Measurements from ENCODE around the gene HNMT.

The HNMT gene

DNA sequence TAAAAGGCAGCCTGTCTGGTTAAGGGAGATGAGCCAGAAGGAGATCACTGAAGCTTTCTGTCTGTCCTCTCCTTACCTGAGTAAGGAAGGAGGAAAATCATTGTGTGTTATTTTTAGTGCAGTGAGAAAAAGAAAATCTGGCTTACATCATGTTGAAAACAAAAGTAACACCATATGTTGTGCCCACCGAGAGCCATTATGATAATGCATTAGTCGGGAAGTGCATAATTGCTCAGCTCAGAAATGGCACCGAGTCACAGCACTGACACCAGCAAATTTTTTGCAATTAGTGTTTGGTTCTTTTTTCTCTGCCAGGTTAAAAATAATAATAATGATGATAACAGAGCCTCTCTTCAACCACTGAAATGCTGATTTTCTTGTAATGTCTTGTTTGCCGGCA lies 46.6 kb downstream of the HNMT start:
- DNase-seq, result no peak

DNA sequence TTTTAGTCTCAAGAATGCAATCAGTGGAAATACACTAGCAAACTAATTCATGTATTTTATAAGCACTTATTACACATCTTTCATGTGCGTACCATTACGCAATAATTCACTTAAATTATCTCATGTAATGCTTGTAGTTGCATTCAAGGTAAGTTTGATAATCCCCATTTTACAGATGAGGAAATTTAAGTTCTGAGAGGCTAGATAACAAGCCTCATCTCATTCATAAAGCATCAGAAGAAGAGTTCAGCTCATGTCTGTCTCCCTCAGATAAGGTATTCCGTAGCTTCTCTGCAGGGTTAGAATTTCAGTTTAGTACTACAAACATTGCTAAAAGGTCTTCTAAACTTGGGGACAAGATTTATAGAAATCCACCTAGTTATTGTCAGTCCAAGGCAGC lies 47.8 kb downstream of the HNMT start:
- no peak for DNase-seq

DNA sequence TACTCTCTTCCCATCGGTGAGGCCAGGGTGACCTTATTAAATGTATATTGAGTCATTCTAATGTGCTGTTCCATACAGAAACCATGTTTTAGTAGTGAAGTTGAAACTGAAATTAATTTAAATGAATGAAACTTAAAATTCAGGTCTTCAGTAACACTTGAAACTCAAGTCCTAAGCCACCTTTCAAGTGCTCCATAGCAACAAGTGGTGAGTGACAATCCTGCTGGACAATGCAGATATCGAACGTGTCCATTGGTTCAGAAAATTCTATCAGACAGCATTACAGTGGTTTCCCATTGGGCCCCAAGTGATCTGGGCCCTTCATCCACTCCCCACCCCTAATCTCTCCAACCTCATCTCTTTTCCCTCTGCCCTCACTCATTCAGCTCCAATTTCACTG lies 48.7 kb downstream of the HNMT start:
- DNase-seq, result no peak

DNA sequence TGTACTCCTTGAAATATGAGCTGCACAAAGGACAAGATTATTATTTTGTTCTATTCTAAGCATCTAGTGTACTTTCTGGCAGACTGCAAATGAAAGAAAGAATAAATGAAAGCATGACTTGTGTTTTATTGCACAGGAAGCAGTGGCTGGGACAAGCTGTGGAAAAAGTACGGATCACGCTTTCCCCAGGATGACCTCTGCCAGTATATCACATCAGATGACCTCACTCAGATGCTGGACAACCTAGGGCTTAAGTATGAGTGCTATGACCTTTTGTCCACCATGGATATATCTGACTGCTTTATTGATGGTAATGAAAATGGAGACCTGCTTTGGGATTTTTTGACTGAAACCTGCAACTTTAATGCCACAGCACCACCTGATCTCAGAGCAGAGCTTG lies 49.4 kb downstream of the HNMT start:
- DNase-seq, result no peak

DNA sequence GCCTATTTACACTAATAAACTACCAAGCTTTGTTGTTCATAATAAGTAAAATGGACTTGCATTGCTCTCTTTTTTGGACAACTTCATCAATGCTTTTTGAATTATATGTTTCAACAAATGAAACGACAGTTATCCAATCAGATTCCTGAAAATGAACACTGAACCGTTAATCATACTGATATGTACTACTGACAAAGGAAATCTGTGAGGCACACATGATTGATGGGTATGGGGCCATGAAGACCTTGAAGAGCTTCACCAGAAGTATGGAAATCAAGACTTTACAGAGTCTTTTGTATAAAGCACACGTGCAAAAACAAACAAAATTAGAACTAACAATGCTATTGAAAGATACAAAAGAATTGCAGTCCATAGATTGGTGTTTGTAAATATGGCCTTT lies 51.2 kb downstream of the HNMT start:
- DNase-seq, result no peak

DNA sequence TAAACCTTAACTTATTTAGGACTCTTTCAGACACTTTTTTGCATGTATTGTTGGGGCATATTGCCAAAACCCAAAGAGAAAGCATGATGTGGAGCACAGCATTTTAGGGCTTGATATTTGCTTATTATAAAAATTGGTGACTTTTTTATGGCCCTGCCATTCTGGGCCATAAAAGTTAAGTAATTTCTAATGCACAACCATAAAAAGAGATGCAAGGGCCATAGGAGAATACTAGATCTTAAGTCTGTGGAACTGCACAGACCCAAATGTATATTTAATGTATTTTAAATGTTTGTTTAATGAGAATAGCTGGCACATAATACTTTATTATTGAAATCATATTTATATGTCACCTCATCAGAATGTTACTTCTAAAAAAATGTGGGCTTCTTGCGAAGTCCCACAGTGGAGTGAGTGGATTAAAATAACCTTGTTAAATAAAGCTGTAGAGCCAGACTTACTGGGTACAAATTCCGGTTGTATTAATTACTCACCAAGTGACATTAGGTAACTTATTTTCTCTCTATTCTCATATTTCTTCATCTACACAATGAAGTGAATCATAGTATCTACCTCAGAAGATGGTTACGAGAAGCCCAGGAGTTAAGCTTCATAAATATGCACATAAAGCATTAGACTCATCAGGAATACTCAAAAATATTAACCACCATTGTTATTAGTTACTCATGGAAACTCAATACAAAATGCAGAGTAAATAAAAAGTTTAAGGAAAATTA lies 52.2 kb downstream of the HNMT start:
- no peak for DNase-seq

DNA sequence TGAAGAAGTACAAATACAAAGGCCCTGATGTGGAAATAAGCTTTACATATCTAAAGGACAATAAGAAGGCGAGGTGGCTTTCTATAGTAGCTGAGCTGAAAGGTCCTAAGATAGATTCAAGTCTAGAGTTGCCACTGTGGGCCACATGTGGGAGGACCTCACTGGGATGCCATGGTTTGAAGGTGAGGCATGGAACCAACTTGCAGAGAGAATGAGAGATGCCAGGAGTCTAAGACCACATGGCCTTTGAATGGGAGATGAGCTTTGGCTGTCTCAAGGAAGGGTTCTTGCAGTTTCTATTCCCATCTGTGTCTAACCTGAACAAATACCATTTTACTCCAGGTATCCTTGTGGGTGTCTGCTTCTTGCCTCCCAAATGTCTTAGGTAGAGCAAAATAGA lies 53.6 kb downstream of the HNMT start:
- no peak for DNase-seq

DNA sequence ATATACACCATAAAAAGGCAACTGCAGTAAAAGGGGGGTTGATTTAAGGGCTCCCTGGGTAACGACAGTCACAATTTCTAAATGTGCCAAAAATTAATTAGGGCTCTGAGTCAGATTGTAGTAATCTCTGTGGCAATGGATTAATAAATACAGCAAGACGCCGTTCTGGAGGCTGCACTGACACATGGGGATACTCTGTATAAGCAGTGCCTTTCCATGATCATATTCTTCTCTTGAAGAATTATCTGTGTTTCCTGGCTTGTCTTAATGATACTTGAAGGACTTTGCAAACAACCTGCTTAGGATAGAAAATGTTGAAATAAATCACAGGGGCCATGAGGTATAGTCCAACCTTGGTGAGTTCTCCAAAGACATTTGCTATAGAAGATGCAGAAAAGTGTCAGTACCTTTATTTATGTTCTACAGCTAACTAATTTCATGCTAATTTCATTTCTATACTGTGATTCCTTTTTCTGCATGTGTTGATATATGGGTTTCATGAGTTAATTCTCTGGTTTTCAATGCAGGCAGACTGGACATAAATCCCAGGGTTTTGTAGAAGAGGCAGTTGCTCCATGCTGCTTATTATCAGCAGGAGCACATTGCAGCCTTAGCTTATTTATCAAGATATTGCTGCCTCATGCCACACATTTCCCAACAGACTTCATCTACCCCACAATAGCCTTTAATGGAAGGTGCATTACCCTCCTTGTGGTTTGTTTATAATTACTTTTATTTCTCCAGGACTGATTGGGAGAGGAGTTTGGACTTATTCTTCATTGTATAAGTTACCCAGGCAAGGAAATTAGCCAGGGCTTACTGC lies 54.8 kb downstream of the HNMT start:
- DNase-seq, result no peak

DNA sequence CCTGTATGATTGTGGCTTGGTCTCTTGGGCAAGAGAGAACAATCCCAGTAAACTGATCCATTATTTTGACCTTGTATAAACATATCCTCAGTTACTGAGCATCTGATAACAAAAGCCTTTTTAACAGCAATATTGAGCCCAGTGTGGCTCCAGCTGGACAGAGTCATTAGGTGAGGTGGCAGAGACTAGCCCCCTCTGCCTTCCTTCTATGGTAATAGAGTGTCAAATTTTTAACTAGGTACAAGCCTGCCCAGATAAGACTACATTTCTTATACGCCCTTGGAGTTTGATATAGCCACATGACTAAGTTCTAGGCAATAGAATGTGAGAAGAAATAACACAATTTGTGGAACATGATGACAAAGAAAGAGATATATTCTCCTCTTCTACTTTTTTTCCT lies 56.2 kb downstream of the HNMT start:
- DNase-seq, result no peak

DNA sequence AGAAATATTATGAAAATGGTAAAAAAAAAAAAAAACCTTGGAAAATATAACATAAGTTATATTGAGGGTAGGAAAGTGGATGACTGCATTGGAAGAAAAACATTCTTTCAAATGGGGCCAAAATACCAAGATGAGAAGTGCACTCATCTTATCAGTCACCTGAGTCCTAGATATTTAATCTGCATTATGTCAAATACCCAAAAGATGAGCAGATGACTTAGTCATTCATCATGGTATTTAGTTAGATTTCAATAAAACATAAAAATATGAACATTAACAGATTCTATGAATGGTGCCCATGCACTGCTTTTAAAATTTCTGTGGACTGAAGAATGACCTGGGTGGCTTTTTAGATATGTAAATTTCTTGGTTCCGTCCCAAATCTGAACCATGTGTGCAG lies 56.9 kb downstream of the HNMT start:
- no peak for DNase-seq

DNA sequence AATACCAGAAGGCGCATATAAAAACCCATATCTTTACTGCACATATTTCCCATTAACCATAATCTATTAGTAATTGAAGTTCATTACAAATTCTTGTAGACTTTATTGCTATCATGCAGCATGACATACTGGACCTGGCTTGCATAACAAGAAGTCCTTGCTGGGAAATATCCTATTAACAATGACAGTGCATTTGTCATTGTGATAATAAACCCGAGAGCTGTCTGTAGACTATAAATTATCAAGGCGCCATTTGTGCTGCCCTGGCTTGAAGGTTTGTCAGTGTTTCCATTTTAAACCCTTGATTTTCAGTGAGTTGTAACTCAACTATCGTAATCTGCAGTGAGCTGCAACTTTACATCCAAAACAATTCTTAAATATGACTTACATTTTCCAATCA lies 59.0 kb downstream of the HNMT start:
- no peak for DNase-seq

DNA sequence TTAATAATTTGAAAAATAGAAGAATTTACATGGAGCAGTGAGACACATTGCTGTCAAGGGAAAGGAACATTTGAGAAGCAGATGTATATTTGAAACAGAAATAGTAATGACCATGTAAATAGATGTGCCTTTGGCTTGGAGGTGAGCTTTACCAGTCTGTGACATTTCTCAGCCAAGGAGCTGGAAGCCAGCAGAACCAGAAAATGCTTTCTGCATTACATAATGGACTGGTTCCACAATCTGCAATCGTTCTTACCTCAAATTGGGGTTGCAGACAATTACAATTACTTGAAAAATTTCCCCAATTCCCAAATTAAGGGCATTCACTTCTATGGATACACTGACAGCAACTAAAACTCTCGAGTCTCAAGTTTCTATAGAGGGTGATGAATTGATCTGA lies 59.7 kb downstream of the HNMT start:
- no peak for DNase-seq

DNA sequence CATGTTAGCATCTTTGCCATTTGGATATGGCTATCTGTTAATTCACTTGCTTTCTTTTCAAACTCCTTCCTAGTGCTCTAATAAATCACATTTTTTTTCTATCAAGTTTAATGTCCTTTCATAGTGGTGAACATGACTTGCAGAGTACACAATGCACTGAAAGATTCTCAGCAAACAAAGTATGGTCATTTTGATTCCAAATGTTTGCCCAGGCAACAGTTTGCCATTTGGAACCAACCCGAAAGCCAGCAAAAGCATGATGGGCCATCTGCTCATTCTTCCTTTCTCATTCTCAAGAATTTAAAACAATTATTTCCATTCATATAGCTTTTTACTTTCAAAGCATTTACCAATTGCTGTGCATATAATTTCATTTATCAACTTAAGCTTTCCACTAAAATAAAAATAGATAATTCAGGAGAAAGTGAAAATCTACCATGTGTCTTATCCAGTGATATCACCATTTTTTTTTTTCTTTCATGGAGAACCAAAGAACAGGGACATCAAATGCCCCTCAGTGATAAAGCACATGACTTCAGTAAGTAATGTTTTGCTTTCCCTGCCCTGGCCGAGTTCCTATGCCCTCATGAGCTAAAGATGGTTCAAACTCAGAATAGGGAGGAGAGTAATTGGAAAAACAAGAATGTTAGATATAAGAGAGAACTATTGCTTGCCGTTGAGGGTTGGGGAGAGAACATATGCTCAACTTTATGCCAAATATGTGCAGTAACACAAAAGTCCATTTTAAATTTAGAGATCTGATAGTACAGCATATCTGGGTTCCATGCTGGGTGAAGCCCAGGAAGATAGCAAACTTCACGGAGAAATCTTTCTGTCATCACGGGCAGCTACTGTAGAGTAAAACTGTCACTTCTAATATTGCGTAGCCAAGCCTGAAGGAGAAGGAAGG lies 62.1 kb downstream of the HNMT start:
- DNase-seq, result peak in 2 of 58 donors; percentile 7 to 27

DNA sequence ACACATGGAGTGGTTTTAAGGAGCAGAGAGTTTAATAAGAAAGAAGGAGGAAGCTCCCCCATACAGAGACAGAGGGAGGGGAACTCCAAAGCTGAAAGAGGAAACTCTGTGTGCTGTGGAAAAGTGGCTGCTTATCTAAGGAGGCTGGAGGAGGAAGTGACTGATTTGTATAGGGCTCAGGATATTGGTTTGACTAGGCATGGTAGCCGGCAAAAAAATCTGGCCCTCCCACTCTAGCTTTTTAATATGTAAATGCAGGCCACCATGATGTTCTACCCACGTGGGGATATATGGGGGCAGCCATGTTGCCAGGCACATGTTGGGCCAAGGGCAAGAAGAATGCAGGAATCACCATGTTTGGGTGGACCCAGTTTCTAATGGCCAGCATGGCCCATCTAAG lies 64.3 kb downstream of the HNMT start:
- peak in 3 of 58 donors; percentile 1 to 5 (median 4) for DNase-seq

DNA sequence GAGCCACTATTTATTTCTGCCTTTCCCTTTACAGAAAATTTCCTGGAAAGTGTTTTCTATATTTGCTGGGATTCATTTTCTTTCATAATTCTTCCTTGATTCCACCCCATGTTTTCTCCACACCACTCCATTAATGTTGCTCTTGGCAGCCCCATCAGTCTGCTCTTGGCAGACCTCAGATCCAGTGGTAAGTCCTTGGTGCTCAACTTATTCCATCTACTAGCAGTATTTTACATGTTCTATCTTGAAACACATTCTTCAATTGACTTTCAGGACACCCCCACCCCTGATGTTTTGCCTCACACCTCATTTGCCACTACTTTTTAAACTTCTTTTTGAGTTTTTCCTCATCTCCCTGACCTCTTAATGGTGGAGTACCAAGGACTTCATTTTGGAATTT lies 65.0 kb downstream of the HNMT start:
- DNase-seq, result no peak

DNA sequence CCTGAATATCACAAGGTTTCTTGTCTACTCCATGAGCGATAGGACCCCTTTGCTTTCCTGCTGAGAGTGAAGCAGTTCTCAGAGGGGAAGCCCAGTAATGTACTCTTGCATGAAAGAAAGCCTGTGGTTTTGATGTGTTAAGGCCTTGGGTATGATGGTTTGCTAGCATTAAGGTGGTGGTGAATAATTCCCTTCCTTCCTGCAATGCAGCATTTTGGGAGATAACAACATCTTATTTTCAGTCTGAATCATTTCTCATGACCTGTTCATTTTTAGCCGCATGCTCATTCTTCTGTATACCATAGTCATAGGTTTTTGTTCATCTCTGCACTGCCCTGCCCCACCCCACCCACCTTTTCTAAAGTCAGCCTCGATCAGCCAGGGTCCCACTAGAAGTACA lies 66.2 kb downstream of the HNMT start:
- no peak for DNase-seq

DNA sequence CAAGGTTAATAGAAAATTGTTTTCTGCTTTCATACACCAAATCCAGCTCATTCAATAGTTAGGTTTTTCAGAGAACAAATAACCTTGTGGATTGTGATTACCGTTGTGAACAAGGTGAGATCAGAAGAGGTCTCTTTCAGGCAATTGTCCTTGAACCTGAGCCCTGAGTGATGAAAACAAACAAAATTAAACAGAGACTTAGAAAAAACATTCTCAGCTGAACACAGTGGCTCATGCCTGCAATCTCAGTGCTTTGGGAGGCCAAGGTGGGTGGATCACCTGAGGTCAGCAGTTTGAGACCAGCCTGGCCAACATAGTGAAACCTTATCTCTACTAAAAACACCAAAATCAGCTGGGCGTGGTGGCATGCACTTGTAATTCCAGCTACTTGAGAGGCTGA lies 68.1 kb downstream of the HNMT start:
- DNase-seq, result no peak

DNA sequence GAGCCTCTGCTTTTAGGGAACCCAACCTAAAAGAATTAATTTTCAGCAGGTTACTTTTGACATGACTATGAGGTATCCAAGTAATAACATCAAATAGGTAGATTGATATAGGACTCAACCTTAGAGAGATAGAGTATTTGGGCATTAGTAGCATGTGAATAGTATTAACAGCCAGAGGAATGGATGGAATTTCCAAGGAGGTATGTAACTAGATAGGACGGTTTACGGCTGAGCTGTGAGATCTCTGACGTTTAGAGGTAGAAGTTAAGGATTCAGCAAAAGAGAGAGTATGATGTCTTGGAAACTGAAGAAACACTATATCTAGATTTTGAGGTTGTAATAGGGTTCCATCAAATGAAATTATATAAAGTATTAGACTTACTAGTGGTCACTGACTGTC lies 70.3 kb downstream of the HNMT start:
- no peak for DNase-seq

DNA sequence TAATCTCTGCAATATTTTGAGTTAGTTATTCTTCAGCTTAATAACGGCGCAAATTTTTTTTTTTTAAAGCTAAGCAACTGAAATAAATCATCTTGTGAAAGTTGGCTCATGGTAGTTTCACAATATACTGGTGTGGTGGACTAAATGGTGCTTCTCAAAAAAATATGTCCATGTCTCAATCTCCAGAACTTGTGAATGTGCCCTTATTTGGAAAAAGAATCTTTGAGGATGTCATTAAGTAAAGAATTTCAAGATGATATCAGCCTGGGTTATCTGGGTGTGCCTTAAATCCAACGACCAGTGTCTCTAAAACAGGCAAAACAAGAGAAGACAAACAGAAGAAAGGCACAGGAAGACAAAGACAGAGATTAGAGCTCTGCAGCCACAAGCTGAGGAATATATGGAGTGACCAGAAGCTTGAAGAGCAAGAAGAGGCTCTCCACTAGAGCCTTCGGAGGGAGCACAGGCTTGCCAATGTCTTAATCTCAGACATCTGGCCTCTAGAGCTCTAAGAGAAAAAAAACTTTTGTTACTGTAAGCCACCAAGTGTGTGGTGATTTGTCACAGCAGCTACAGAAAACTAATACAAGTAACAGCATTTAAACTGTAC lies 71.4 kb downstream of the HNMT start:
- DNase-seq, result no peak

DNA sequence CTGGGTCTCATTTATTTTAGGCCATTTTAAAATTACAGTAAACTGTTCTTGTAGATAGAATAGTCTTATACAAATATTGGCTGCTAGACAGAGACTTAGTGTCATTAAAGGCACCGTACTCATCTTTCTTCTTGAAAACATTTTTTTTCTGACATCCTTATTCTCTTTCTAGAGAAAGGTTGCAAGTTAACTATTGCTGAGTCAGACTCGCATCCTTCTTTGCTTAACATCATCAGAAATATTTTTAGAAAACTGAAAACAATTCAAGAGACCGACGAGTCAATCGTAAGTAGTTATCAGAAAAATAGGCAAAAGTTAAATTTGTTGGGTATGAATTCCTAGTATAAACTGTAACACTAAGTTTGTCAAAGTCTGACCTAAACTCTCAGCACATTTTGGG lies 72.2 kb downstream of the HNMT start:
- no peak for DNase-seq

DNA sequence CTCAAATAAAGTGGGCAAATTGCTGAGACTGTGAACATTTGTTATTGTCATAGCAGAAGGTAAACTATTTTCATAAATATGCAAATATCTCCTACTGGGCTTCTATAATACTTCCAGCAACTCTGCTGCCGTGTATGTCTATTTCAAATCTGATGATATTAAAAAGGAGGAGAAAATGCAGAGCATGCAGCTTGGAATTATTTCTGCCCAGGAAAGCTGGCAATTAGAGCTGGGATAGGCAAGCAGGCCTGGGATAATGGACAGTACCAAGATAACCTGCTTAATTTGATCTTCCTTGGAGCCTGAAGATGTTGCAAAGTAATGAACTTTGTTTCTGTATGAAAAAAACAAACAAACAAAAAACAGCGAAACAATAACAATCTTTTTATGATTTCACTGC lies 72.8 kb downstream of the HNMT start:
- DNase-seq, result no peak

DNA sequence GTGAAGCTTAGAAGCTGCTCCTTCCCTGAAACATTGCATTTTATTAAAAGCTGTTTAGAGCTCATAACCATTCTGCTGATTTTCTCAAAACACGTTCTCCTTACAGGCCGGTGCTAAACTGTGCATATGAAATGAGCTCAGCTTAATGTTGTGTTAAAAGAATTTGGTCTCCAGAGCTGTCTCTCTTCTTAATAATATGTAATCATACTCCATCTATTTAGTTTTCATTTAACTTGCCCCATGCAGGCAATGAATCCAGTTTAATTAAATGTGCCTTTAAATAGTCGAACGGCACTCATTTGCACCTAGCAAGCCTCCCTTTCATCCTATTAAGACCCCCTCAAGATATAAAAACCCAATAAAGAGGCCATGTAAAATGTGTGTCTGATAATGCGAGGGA lies 76.3 kb downstream of the HNMT start:
- DNase-seq, result no peak

All from anterior cingulate cortex (tissue), 58 donors.